ENCODE measurements around the gene GPR15LG.

Gene GPR15LG

GRCh38 chr10:84201244-84201606, 27.6 kb downstream of the GPR15LG start:
- no peak for DNase-seq
- Histone ChIP-seq H3K9me3 (no peaks in the 10 kb centered on the region), H3K27me3 (peaks cover 0 to 47% of the 10 kb centered on the region in 2 donors), H3K4me3 (no peak overlapping the region), H3K27ac (no peak overlapping the region), H3K4me1 (no peaks in the 10 kb centered on the region), H3K36me3 (no peaks in the 10 kb centered on the region)
- intact Hi-C loops (cut with DNase I; ENCODE audit: low total_unique reads), result no loop called here
- no peak for TF ChIP-seq CTCF (IDR thresholded peaks at IDR 0.05)

DNA sequence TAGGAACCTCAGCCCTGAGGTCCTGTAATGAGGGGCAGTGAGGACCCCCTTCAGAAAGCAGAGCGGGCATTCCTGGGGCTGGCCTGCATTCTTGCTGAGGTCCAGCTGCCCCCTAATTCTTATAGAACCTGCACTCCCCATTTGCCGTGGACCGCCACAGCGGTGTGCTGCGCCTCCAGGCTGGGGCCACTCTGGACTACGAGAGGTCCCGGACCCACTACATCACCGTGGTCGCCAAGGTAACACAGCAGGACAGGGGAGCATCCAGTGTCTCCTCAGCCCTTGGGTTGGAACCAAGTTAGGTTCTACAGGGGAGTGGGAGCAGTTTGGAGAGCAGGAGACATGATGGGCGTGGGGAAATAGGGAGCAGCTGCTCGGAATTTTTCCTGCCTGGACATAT, 28.1 kb downstream of the GPR15LG start:
- Histone ChIP-seq H3K27ac (no peak overlapping the region), H3K27me3 (peaks cover 0 to 47% of the 10 kb centered on the region in 2 donors), H3K9me3 (no peaks in the 10 kb centered on the region), H3K4me1 (no peaks in the 10 kb centered on the region), H3K4me3 (no peak overlapping the region), H3K36me3 (no peaks in the 10 kb centered on the region)
- DNase-seq, result peak in 1 of 2 donors; percentile 43
- intact Hi-C loops (cut with DNase I; ENCODE audit: low total_unique reads), result no loop called here
- no peak for TF ChIP-seq CTCF (IDR thresholded peaks at IDR 0.05)

GRCh38 chr10:84202349-84202748, 28.7 kb downstream of the GPR15LG start:
- Histone ChIP-seq H3K36me3 (no peaks in the 10 kb centered on the region), H3K4me1 (no peaks in the 10 kb centered on the region), H3K4me3 (no peak overlapping the region), H3K9me3 (no peaks in the 10 kb centered on the region), H3K27ac (no peak overlapping the region), H3K27me3 (peaks cover 0 to 43% of the 10 kb centered on the region in 2 donors)
- TF ChIP-seq CTCF (IDR thresholded peaks at IDR 0.05), result no peak
- intact Hi-C loops (cut with DNase I; ENCODE audit: low total_unique reads), result no loop called here
- DNase-seq, result peak in 1 of 2 donors; percentile 45

DNA sequence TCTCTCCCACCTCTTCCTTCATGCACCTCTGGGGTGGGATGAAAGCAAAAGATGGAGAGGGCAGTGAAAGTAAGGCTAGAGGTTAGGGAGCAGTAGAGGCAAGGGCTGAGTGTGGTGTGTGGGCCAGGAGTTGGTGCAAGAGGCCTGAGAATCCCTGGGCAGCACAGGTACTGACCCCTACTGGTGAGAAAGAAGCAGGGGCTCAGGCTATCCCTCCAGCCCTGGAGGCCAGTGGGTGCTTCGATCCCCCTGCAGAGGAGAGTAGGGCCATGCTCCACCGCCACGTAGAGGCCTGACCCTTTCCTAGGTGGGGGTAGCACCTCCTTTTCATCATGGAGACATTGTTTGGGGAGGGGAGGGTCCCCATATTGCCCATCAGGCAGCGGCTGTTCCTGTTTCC, 30.5 kb downstream of the GPR15LG start:
- intact Hi-C loops (cut with DNase I; ENCODE audit: low total_unique reads), result no loop called here
- Histone ChIP-seq H3K27ac (no peak overlapping the region), H3K36me3 (no peaks in the 10 kb centered on the region), H3K27me3 (peaks cover 0 to 34% of the 10 kb centered on the region in 2 donors), H3K9me3 (no peaks in the 10 kb centered on the region), H3K4me3 (no peak overlapping the region), H3K4me1 (no peaks in the 10 kb centered on the region)
- TF ChIP-seq CTCF (IDR thresholded peaks at IDR 0.05), result no peak
- peak in 1 of 2 donors; percentile 42 for DNase-seq

DNA sequence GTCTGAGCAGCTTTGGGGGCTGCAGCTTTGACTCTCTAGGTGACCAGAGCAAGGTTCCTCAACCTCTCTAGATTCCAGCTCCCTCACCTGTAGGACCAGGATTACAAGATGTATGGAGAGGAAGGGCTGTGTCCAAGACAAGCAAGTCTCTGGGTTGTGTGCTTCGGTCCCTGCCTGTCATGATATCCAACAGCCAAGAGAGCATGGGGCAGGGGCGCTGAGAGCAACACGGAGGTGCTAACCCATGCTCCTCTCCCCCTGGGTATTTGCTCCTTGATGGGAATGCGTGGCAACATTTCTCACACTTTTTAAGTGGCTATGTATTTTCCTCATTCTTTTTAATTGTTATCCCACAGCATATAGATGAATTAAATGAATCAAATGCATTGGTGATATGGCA, 31.0 kb downstream of the GPR15LG start:
- no peak overlapping the region for H3K4me3 ChIP-seq
- H3K27me3 ChIP-seq, result peaks cover 0 to 34% of the 10 kb centered on the region in 2 donors
- H3K9me3 ChIP-seq, result no peaks in the 10 kb centered on the region
- H3K36me3 ChIP-seq, result no peaks in the 10 kb centered on the region
- intact Hi-C loops (cut with DNase I; ENCODE audit: low total_unique reads), result no loop called here
- H3K27ac ChIP-seq, result no peak overlapping the region
- H3K4me1 ChIP-seq, result no peaks in the 10 kb centered on the region
- no peak for TF ChIP-seq CTCF (IDR thresholded peaks at IDR 0.05)
- no peak for DNase-seq

Data from tibial artery (tissue), 4 donors.